A673 (cell line): ENCODE results near the gene ADAMTS12.
"Not testable (repeated sequence)": the region's sequence is repeated elsewhere in the genome, so short reads cannot be mapped to it uniquely, and the experiment has no call there.

Source experiments
- CTCF ChIP-seq: fragments of 300-800, 200-600 bp; sonication (generic); conservative IDR thresholded peaks from 2 replicates; pipeline ENCODE4 v1.5.1; 2017; ENCODE audit warnings: low read depth, mild to moderate bottlenecking, antibody characterized with exemption, low read length, moderate library complexity, mixed read lengths
- EZH2 ChIP-seq: fragments of 200-600 bp; sonication (generic); IDR thresholded peaks from 2 replicates; pipeline ENCODE4 v1.6.1; 2017; ENCODE audit warnings: borderline replicate concordance, low read depth, mild to moderate bottlenecking, mixed read lengths, antibody characterized with exemption, low read length; ENCODE audit not compliant: poor library complexity, severe bottlenecking

DNA sequence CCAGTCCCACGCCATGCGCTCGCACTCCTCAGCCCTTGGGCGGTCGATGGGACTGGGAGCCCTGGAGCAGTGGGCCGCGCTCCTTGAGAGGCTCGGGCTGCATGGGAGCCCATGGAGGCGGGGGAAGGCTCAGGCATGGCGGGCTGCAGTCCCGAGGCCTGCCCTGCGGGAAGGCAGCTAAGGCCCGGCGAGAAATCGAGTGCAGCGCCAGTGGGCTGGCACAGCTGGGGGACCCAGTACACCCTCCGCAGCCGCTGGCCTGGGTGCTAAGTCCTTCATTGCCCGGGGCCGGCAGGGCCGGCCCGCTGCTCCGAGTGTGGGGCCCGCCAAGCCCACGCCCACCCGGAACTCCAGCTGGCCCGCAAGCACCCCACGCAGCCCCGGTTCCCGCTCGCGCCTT, 376.4 kb downstream of the ADAMTS12 start:
- TF ChIP-seq CTCF, EZH2: not testable (repeated sequence)
